K562 (cell line): ENCODE data around the gene CCDC85B. TPM values are rescaled to one million over a fixed set of nuclear protein-coding genes. Genes with fewer than 3 reads are reported as not detected.

Source experiments
- ARNT ChIP-seq, 2 experiments: fragments of 450-650 bp; IDR thresholded peaks; 2 replicates each; pipeline ENCODE4 v1.6.1; 2016; ENCODE audit warnings: mild to moderate bottlenecking in 1 of 2
- CEBPB ChIP-seq: fragments of 450-650 bp; IDR thresholded peaks from 2 replicates; pipeline ENCODE4 v1.6.1; 2016; ENCODE audit warnings: missing genetic modification characterization, missing compliant biosample characterization
- ETV6 ChIP-seq, 3 experiments: fragments of 150-350 bp in 1 of 3; sonication (generic) in 1 of 3; formaldehyde crosslinking in 1 of 3; IDR thresholded peaks; 2 replicates each; pipeline versions ENCODE4 v1.6.1 to v1.8.0; 2014 to 2022; ENCODE audit warnings: borderline replicate concordance in 2 of 3, low read depth in 2 of 3, antibody characterized with exemption in 1 of 3, low read length in 1 of 3, mild to moderate bottlenecking in 1 of 3, missing genetic modification reagents in 1 of 3
- HDGF ChIP-seq: fragments of 450-650 bp; IDR thresholded peaks from 2 replicates; pipeline ENCODE4 v1.6.1; 2016
- KDM5B ChIP-seq: fragments of 200-600 bp; sonication (generic); IDR thresholded peaks from 2 replicates; pipeline ENCODE4 v1.6.1; 2012; ENCODE audit warnings: low read depth, mild to moderate bottlenecking, moderate library complexity, low read length, control low read depth, inconsistent platforms; ENCODE audit not compliant: insufficient replicate concordance
- KLF10 ChIP-seq: fragments of 250-450 bp; sonication (Bioruptor Pico); IDR thresholded peaks from 2 replicates; pipeline ENCODE4 v1.6.1; 2021; ENCODE audit warnings: matching md5 sums
- MEF2D ChIP-seq: conservative IDR thresholded peaks from 2 replicates; pipeline ENCODE4 v1.6.1; 2016; ENCODE audit warnings: low read depth, missing genetic modification characterization, missing compliant biosample characterization
- NCOA2 ChIP-seq, 2 experiments: fragments of 450-650 bp; IDR thresholded peaks; 2 replicates each; pipeline ENCODE4 v1.6.1; 2018; ENCODE audit warnings: mild to moderate bottlenecking in 2 of 2, moderate library complexity in 1 of 2; ENCODE audit not compliant: partially characterized antibody in 2 of 2
- NFE2L1 ChIP-seq: fragments of 450-650 bp; IDR thresholded peaks from 2 replicates; pipeline ENCODE4 v1.6.1; 2016; ENCODE audit warnings: missing genetic modification characterization, low read depth, mild to moderate bottlenecking, missing compliant biosample characterization, moderate library complexity, borderline replicate concordance
- POLR2B ChIP-seq: fragments of 450-650 bp; IDR thresholded peaks from 2 replicates; pipeline ENCODE4 v1.6.1; 2018; ENCODE audit warnings: low read depth; ENCODE audit not compliant: partially characterized antibody
- RBM34 ChIP-seq: fragments of 200-400 bp; formaldehyde crosslinking; IDR thresholded peaks from 2 replicates; pipeline ENCODE4 v1.6.1; 2018; ENCODE audit warnings: low read length, borderline replicate concordance; ENCODE audit not compliant: insufficient read depth
- SMARCA5 ChIP-seq: fragments of 450-650 bp; IDR thresholded peaks from 2 replicates; pipeline ENCODE4 v1.6.1; 2016
- SNIP1 ChIP-seq: fragments of 450-650 bp; IDR thresholded peaks from 2 replicates; pipeline ENCODE4 v1.7.1; 2017; ENCODE audit warnings: low read depth, mild to moderate bottlenecking
- TARDBP ChIP-seq: fragments of 450-650 bp; IDR thresholded peaks from 2 replicates; pipeline ENCODE4 v1.6.1; 2016
- ZNF263 ChIP-seq: sonication (generic); formaldehyde crosslinking; IDR thresholded peaks from 2 replicates; pipeline ENCODE4 v1.8.0; 2022; ENCODE audit warnings: mild to moderate bottlenecking, missing genetic modification reagents, borderline replicate concordance
- ZNF551 ChIP-seq: fragments of 250-450 bp; sonication (Bioruptor Pico); IDR thresholded peaks from 2 replicates; pipeline ENCODE4 v1.5.0; 2021; ENCODE audit warnings: mild to moderate bottlenecking, moderate library complexity
- ZNF583 ChIP-seq: fragments of 250-450 bp; sonication (Bioruptor Pico); IDR thresholded peaks from 2 replicates; pipeline ENCODE4 v1.4.0; 2020
- polyA plus RNA-seq, 8 experiments: library from polyadenylated mRNA; depleted of rRNA in 4 of 8; stranded (reverse) in 5 of 8; unstranded in 3 of 8; fragments of >200 nt; fragmentation: Nextera tagmentation in 2 of 8; fragmentation: Illumina TruSeq in 1 of 8; extraction: Ambion mirVana in 2 of 8; extraction: Trizol in 1 of 8; gene quantifications; 2 replicates each; pipeline versions ENCODE4 v1.2.1 to v1.2.3, GENCODE V29; 2011 to 2014; ENCODE audit warnings: inconsistent platforms in 1 of 8, missing spikeins in 1 of 8
- total RNA-seq, 7 experiments: library from RNA; depleted of rRNA in 6 of 7; stranded (reverse); fragments of >200 nt in 6 of 7; fragmentation: Illumina TruSeq in 2 of 7; extraction: Trizol in 2 of 7; gene quantifications; 2 replicates each; pipeline versions ENCODE4 v1.2.1 to v1.2.3, GENCODE V29; 2011 to 2021; ENCODE audit warnings: low replicate concordance in 1 of 7
- TF ChIP-seq, protein P1 (sequence below): fragments of 450-650 bp; IDR thresholded peaks from 2 replicates; pipeline ENCODE4 v1.6.1; 2016; ENCODE audit warnings: mild to moderate bottlenecking, moderate library complexity

The CCDC85B gene
- total and polyA plus RNA-seq, 9 of the 15 experiments (the other 6 are each of a cell fraction or from before 2014, with no cell fraction given) = 0.14 to 138 (median 6.2) TPM

DNA sequence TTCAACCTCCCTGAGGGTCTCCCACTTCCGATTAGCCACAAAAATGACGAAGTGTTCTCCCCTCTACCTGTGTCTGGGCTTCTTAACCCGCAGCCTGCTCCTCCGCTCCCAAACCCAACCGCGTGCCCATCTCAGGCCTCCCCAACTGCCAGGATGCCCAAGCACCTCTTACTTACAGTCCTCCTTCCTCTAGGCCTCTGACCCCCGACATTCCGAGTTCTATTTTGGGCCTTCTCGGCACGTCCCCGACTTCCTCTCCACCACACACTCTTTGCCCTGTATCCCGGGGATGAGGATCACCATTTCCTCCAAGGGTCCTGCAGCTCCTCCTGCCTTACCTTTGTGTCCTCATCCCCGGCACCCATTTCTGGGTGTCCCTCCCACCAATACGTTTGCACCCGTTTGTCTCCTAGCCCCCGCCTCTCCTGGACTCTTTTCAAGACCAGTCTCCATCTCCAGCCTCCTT lies 30.6 kb upstream of the CCDC85B start (continued):
- TF ChIP-seq, protein P1, sequence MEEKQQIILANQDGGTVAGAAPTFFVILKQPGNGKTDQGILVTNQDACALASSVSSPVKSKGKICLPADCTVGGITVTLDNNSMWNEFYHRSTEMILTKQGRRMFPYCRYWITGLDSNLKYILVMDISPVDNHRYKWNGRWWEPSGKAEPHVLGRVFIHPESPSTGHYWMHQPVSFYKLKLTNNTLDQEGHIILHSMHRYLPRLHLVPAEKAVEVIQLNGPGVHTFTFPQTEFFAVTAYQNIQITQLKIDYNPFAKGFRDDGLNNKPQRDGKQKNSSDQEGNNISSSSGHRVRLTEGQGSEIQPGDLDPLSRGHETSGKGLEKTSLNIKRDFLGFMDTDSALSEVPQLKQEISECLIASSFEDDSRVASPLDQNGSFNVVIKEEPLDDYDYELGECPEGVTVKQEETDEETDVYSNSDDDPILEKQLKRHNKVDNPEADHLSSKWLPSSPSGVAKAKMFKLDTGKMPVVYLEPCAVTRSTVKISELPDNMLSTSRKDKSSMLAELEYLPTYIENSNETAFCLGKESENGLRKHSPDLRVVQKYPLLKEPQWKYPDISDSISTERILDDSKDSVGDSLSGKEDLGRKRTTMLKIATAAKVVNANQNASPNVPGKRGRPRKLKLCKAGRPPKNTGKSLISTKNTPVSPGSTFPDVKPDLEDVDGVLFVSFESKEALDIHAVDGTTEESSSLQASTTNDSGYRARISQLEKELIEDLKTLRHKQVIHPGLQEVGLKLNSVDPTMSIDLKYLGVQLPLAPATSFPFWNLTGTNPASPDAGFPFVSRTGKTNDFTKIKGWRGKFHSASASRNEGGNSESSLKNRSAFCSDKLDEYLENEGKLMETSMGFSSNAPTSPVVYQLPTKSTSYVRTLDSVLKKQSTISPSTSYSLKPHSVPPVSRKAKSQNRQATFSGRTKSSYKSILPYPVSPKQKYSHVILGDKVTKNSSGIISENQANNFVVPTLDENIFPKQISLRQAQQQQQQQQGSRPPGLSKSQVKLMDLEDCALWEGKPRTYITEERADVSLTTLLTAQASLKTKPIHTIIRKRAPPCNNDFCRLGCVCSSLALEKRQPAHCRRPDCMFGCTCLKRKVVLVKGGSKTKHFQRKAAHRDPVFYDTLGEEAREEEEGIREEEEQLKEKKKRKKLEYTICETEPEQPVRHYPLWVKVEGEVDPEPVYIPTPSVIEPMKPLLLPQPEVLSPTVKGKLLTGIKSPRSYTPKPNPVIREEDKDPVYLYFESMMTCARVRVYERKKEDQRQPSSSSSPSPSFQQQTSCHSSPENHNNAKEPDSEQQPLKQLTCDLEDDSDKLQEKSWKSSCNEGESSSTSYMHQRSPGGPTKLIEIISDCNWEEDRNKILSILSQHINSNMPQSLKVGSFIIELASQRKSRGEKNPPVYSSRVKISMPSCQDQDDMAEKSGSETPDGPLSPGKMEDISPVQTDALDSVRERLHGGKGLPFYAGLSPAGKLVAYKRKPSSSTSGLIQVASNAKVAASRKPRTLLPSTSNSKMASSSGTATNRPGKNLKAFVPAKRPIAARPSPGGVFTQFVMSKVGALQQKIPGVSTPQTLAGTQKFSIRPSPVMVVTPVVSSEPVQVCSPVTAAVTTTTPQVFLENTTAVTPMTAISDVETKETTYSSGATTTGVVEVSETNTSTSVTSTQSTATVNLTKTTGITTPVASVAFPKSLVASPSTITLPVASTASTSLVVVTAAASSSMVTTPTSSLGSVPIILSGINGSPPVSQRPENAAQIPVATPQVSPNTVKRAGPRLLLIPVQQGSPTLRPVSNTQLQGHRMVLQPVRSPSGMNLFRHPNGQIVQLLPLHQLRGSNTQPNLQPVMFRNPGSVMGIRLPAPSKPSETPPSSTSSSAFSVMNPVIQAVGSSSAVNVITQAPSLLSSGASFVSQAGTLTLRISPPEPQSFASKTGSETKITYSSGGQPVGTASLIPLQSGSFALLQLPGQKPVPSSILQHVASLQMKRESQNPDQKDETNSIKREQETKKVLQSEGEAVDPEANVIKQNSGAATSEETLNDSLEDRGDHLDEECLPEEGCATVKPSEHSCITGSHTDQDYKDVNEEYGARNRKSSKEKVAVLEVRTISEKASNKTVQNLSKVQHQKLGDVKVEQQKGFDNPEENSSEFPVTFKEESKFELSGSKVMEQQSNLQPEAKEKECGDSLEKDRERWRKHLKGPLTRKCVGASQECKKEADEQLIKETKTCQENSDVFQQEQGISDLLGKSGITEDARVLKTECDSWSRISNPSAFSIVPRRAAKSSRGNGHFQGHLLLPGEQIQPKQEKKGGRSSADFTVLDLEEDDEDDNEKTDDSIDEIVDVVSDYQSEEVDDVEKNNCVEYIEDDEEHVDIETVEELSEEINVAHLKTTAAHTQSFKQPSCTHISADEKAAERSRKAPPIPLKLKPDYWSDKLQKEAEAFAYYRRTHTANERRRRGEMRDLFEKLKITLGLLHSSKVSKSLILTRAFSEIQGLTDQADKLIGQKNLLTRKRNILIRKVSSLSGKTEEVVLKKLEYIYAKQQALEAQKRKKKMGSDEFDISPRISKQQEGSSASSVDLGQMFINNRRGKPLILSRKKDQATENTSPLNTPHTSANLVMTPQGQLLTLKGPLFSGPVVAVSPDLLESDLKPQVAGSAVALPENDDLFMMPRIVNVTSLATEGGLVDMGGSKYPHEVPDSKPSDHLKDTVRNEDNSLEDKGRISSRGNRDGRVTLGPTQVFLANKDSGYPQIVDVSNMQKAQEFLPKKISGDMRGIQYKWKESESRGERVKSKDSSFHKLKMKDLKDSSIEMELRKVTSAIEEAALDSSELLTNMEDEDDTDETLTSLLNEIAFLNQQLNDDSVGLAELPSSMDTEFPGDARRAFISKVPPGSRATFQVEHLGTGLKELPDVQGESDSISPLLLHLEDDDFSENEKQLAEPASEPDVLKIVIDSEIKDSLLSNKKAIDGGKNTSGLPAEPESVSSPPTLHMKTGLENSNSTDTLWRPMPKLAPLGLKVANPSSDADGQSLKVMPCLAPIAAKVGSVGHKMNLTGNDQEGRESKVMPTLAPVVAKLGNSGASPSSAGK = peak; percentile 56; the same call in 1 of the 2 replicates
- TF ChIP-seq CEBPB (tag) (no peak), KLF10 (CRISPR knock-in tag) (0 out of 2 replicates have a peak, but pooled peaks have one; percentile 37), SNIP1 (peak; percentile 24; the same call in 1 of the 2 replicates), TARDBP (no peak), SMARCA5 (peak; percentile 68; the same call in 1 of the 2 replicates), ARNT (IDR thresholded peaks at IDR 0.05) (peak in 1 of 2 experiments; percentile 84; a peak in 1 of 4 replicates), HDGF (peak; percentile 92; the same call in 1 of the 2 replicates), ZNF583 (no peak; the same call in 1 of the 2 replicates), NFE2L1 (no peak), ZNF551 (CRISPR knock-in tag) (0 out of 2 replicates have a peak, but pooled peaks have one; percentile 45), MEF2D (peak; percentile 55; the same call in 1 of the 2 replicates), ETV6 (IDR thresholded peaks at IDR 0.05; ENCODE audit: borderline replicate concordance in 1 of 2, low read depth in 2 of 2, low read length in 1 of 2) (0 out of 4 replicates have a peak, but pooled peaks of 1 of the 2 experiments have one; percentile 26), ETV6 (CRISPR knock-in tag; IDR thresholded peaks at IDR 0.05; ENCODE audit: borderline replicate concordance) (no peak), RBM34 (no peak), NCOA2 (IDR thresholded peaks at IDR 0.05; ENCODE audit: partially characterized antibody in 2 of 2) (no peak), ZNF263 (CRISPR knock-in tag) (peak; percentile 51; the same call in 1 of the 2 replicates), POLR2B (peak; percentile 66), KDM5B (peak; percentile 54)
